Spinal cord (tissue), 10 donors: ENCODE results near the gene CWF19L1. TPM values are rescaled to one million over a fixed set of nuclear protein-coding genes. Genes with fewer than 3 reads are reported as not detected.
A peak's percentile ranks its signal among the peaks of the same experiment; 100 is the strongest.

Source experiments
- DNase-seq, 6 donors: peaks; one replicate each; pipeline versions ENCODE4 v3.0.0 to v3.0.0-alpha.2; 2013 to 2015; ENCODE audit warnings: low spot score in 6 of 6, low read depth in 4 of 6
- H3K27ac ChIP-seq: one replicate; pipeline ENCODE4 v1.5.1; 2013; ENCODE audit warnings: low read depth, low read length, control low read depth
- H3K27me3 ChIP-seq: one replicate; pipeline ENCODE4 v1.6.1; 2013; ENCODE audit warnings: low read length; ENCODE audit not compliant: control insufficient read depth, insufficient read depth
- H3K36me3 ChIP-seq: one replicate; pipeline ENCODE4 v1.6.1; 2013; ENCODE audit warnings: low read length; ENCODE audit not compliant: control insufficient read depth, insufficient read depth
- H3K4me1 ChIP-seq: one replicate; pipeline ENCODE4 v1.6.1; 2013; ENCODE audit warnings: low read length; ENCODE audit not compliant: control insufficient read depth, insufficient read depth
- H3K4me3 ChIP-seq: one replicate; pipeline ENCODE4 v1.5.1; 2013; ENCODE audit warnings: low read depth, low read length, control low read depth
- H3K9me3 ChIP-seq: one replicate; pipeline ENCODE4 v1.6.1; 2013; ENCODE audit warnings: low read length; ENCODE audit not compliant: control insufficient read depth, insufficient read depth
- WGBS: methylation state at CpG from one replicate; pipeline ENCODE4 v1.1.5; 2013; ENCODE audit warnings: missing lambda C conversion rate; ENCODE audit not compliant: insufficient coverage; 5-methylcytosine and 5-hydroxymethylcytosine counted together
- polyA plus RNA-seq, 2 donors: library from polyadenylated mRNA; unstranded; fragments of 120-200 nt; gene quantifications; one replicate each; pipeline ENCODE4 v1.2.1, GENCODE V29; 2013; ENCODE audit not compliant: insufficient read length in 2 of 2
- total RNA-seq, 2 donors: library from RNA; depleted of rRNA in 1 of 2; stranded (reverse); fragments of 120-200 nt in 1 of 2; fragments of >200 nt in 1 of 2; gene quantifications; one replicate each; pipeline versions ENCODE4 v1.2.3 to v1.2.4, GENCODE V29; 2013 to 2014
- donor health status: healthy.

Gene CWF19L1
- total and polyA plus RNA-seq, 4 donors = 21.5 to 32.1 (median 27.8) TPM

GRCh38 chr10:100223879-100224278, 43.6 kb downstream of the CWF19L1 start:
- Histone ChIP-seq H3K4me1 (peaks cover 8% of the 10 kb centered on the region), H3K27me3 (no peaks in the 10 kb centered on the region), H3K9me3 (no peaks in the 10 kb centered on the region), H3K4me3 (no peak overlapping the region), H3K27ac (no peak overlapping the region), H3K36me3 (peaks cover 24% of the 10 kb centered on the region)
- 100% methylated on average over 5 of the region's 5 CpGs for WGBS
- no peak for DNase-seq

- 100% methylated on average over 1 of the region's 2 CpGs for WGBS
- Histone ChIP-seq H3K4me1 (no peaks in the 10 kb centered on the region), H3K9me3 (no peaks in the 10 kb centered on the region), H3K36me3 (peaks cover 34% of the 10 kb centered on the region), H3K4me3 (no peak overlapping the region), H3K27me3 (no peaks in the 10 kb centered on the region), H3K27ac (no peak overlapping the region)
- DNase-seq = no peak
Observed at GRCh38 chr10:100222529-100222928, 44.9 kb downstream of the CWF19L1 start.

- Histone ChIP-seq H3K4me1 (no peaks in the 10 kb centered on the region), H3K27me3 (no peaks in the 10 kb centered on the region), H3K9me3 (no peaks in the 10 kb centered on the region), H3K4me3 (no peak overlapping the region), H3K36me3 (peaks cover 30% of the 10 kb centered on the region), H3K27ac (no peak overlapping the region)
- no peak for DNase-seq
- 100% methylated on average over 1 of the region's 2 CpGs for WGBS
Observed at GRCh38 chr10:100216006-100216405, 51.4 kb downstream of the CWF19L1 start.

GRCh38 chr10:100209303-100209702, 58.1 kb downstream of the CWF19L1 start:
- DNase-seq = no peak
- Histone ChIP-seq H3K27ac (no peak overlapping the region), H3K4me1 (no peaks in the 10 kb centered on the region), H3K4me3 (no peak overlapping the region), H3K27me3 (no peaks in the 10 kb centered on the region), H3K36me3 (peaks cover 22% of the 10 kb centered on the region), H3K9me3 (no peaks in the 10 kb centered on the region)
- WGBS = 100% methylated on average over 2 of the region's 7 CpGs

- H3K9me3 ChIP-seq = no peaks in the 10 kb centered on the region
- no peaks in the 10 kb centered on the region for H3K4me1 ChIP-seq
- no peaks in the 10 kb centered on the region for H3K27me3 ChIP-seq
- H3K4me3 ChIP-seq = no peak overlapping the region
- H3K36me3 ChIP-seq = peaks cover 20% of the 10 kb centered on the region
- no peak for DNase-seq
- no peak overlapping the region for H3K27ac ChIP-seq
- 91% methylated on average over 8 of the region's 9 CpGs for WGBS
Observed at GRCh38 chr10:100208276-100208675, 59.2 kb downstream of the CWF19L1 start.

- WGBS = no CpG with 5 or more reads among the region's 2 CpGs
- Histone ChIP-seq H3K27ac (no peak overlapping the region), H3K27me3 (no peaks in the 10 kb centered on the region), H3K9me3 (no peaks in the 10 kb centered on the region), H3K4me3 (no peak overlapping the region), H3K36me3 (peaks cover 28% of the 10 kb centered on the region), H3K4me1 (no peaks in the 10 kb centered on the region)
- no peak for DNase-seq
Observed at GRCh38 chr10:100204370-100204769, 63.1 kb downstream of the CWF19L1 start.

- DNase-seq = no peak
- H3K4me1 ChIP-seq = no peaks in the 10 kb centered on the region
- H3K9me3 ChIP-seq = no peaks in the 10 kb centered on the region
- H3K27me3 ChIP-seq = no peaks in the 10 kb centered on the region
- WGBS = 100% methylated on average over 1 of the region's 2 CpGs
- H3K36me3 ChIP-seq = peaks cover 20% of the 10 kb centered on the region
- no peak overlapping the region for H3K4me3 ChIP-seq
- H3K27ac ChIP-seq = no peak overlapping the region
Observed at GRCh38 chr10:100201549-100201948, 65.9 kb downstream of the CWF19L1 start.

- 100% methylated on average over 1 of the region's 1 CpG for WGBS
- Histone ChIP-seq H3K4me1 (no peaks in the 10 kb centered on the region), H3K36me3 (peaks cover 22% of the 10 kb centered on the region), H3K27me3 (no peaks in the 10 kb centered on the region), H3K27ac (no peak overlapping the region), H3K4me3 (no peak overlapping the region), H3K9me3 (no peaks in the 10 kb centered on the region)
- no peak for DNase-seq
Observed at GRCh38 chr10:100194711-100195110, 72.7 kb downstream of the CWF19L1 start.

GRCh38 chr10:100192350-100192749, 75.1 kb downstream of the CWF19L1 start:
- DNase-seq = no peak
- peaks cover 19% of the 10 kb centered on the region for H3K36me3 ChIP-seq

GRCh38 chr10:100186253-100187212, 80.9 kb downstream of the CWF19L1 start:
- H3K9me3 ChIP-seq = no peaks in the 10 kb centered on the region
- peak overlapping the region; percentile 96 for H3K4me3 ChIP-seq
- H3K27ac ChIP-seq = peak overlapping the region; percentile 88
- 41% methylated on average over 24 of the region's 28 CpGs for WGBS
- peak in 1 of 6 donors; percentile 4 for DNase-seq
- H3K36me3 ChIP-seq = peaks cover 16% of the 10 kb centered on the region
- H3K27me3 ChIP-seq = no peaks in the 10 kb centered on the region
- H3K4me1 ChIP-seq = peaks cover 5% of the 10 kb centered on the region

More at GRCh38 chr10:100192350-100192749, 75.1 kb downstream of the CWF19L1 start:
- no peak overlapping the region for H3K4me3 ChIP-seq
- 100% methylated on average over 1 of the region's 2 CpGs for WGBS
- H3K27ac ChIP-seq = no peak overlapping the region
- no peaks in the 10 kb centered on the region for H3K9me3 ChIP-seq
- no peaks in the 10 kb centered on the region for H3K4me1 ChIP-seq
- H3K27me3 ChIP-seq = no peaks in the 10 kb centered on the region
